OCI-LY7 (cell line): ENCODE data around the gene HLA-DQA2. TPM values are rescaled to one million over a fixed set of nuclear protein-coding genes. Genes with fewer than 3 reads are reported as not detected.

Experiments
- BruUV-seq: library from RNA; stranded (reverse); fragments of 400-500 nt; replicated peaks from 2 replicates; lab custom pipeline; 2021; lab: Mats Ljungman, UMichigan
- CTCF ChIA-PET: fragments of 300-600 bp; sonication (Branson Sonifier 250); formaldehyde crosslinking; loops from one replicate; lab custom pipeline; 2022; ENCODE audit warnings: antibody characterized with exemption; ENCODE audit not compliant: unreplicated experiment; lab: Charles Lee
- POLR2A ChIA-PET: fragments of 300-600 bp; sonication (Branson Sonifier 250); formaldehyde crosslinking; loops from one replicate; lab custom pipeline; 2022; ENCODE audit warnings: antibody characterized with exemption; lab: Charles Lee
- DNase-seq: peaks from one replicate; pipeline ENCODE4 v3.0.0-alpha.2; 2015; ENCODE audit warnings: low spot score
- H2AFZ ChIP-seq: fragments of 200-600 bp; sonication (generic), shearing (Covaris generic); 2 replicates; pipeline ENCODE4 v1.6.1; 2014; ENCODE audit warnings: mild to moderate bottlenecking, antibody characterized with exemption, low read length, moderate library complexity
- H3K27ac ChIP-seq: fragments of 200-600 bp; sonication (generic); 2 replicates; pipeline ENCODE4 v1.5.1; 2014; ENCODE audit warnings: mixed run types, low read depth, mild to moderate bottlenecking, moderate library complexity, low read length, inconsistent platforms; ENCODE audit not compliant: poor library complexity, severe bottlenecking
- H3K36me3 ChIP-seq: fragments of 200-600 bp; sonication (generic); 2 replicates; pipeline ENCODE4 v1.6.1; 2014; ENCODE audit warnings: mild to moderate bottlenecking, antibody characterized with exemption, low read length, moderate library complexity, mixed read lengths; ENCODE audit not compliant: insufficient read depth
- H3K4me1 ChIP-seq: fragments of 200-600 bp; sonication (generic); 2 replicates; pipeline ENCODE4 v1.5.1; 2014; ENCODE audit warnings: mild to moderate bottlenecking, low read length; ENCODE audit not compliant: insufficient read depth, poor library complexity, severe bottlenecking
- H3K4me2 ChIP-seq: fragments of 200-600 bp; sonication (generic); 2 replicates; pipeline ENCODE4 v1.6.1; 2014; ENCODE audit warnings: mild to moderate bottlenecking, low read length
- H3K4me3 ChIP-seq: fragments of 200-600 bp; sonication (generic); 2 replicates; pipeline ENCODE4 v1.5.1; 2014; ENCODE audit warnings: mild to moderate bottlenecking, low read depth, low read length; ENCODE audit not compliant: poor library complexity, severe bottlenecking
- H3K79me2 ChIP-seq: fragments of 200-600 bp; sonication (generic); 2 replicates; pipeline ENCODE4 v1.6.1; 2016; ENCODE audit warnings: low read depth, mild to moderate bottlenecking, low read length, moderate library complexity, mixed read lengths; ENCODE audit not compliant: insufficient read depth
- H3K9me2 ChIP-seq: fragments of 200-600 bp; sonication (generic); 2 replicates; pipeline ENCODE4 v1.6.1; 2016; ENCODE audit warnings: mild to moderate bottlenecking, low read length, mixed read lengths; ENCODE audit not compliant: insufficient read depth
- H3K9me3 ChIP-seq: fragments of 200-600 bp; sonication (generic); 2 replicates; pipeline ENCODE4 v1.6.1; 2014; ENCODE audit warnings: mild to moderate bottlenecking, mixed run types, low read length, mixed read lengths
- H4K20me1 ChIP-seq: fragments of 200-600 bp; sonication (generic); 2 replicates; pipeline ENCODE4 v1.6.1; 2014; ENCODE audit warnings: mild to moderate bottlenecking, antibody characterized with exemption, low read length, moderate library complexity, mixed read lengths; ENCODE audit not compliant: insufficient read depth
- EZH2phosphoT487 ChIP-seq: fragments of 200-600 bp; sonication (generic); IDR thresholded peaks from 2 replicates; pipeline ENCODE4 v1.6.1; 2018; ENCODE audit warnings: low read depth, borderline replicate concordance, mild to moderate bottlenecking, mixed run types, antibody characterized with exemption, low read length, moderate library complexity, mixed read lengths
- intact Hi-C: fragments of 100-400 bp; cut with micrococcal nuclease; formaldehyde crosslinking; loops from one replicate; pipeline ENCODE4 v1.10.0; 2022; ENCODE audit not compliant: unreplicated experiment
- total RNA-seq, 2 experiments: library from RNA; depleted of rRNA in 1 of 2; stranded (reverse); fragments of >200 nt in 1 of 2; shearing (Covaris generic) in 1 of 2; gene quantifications; 2 replicates each; pipeline ENCODE4 v1.2.3, GENCODE V29; 2014 to 2022
- TF ChIP-seq, protein P1 (sequence below): fragments of 200-600 bp; sonication (generic); conservative IDR thresholded peaks from 2 replicates; pipeline ENCODE4 v1.5.1; 2014; ENCODE audit warnings: mild to moderate bottlenecking, antibody characterized with exemption, low read length, moderate library complexity, mixed read lengths

Gene HLA-DQA2
- total RNA-seq, 2 experiments from 2014 or later: 3.6 TPM; not detected in 1

DNA sequence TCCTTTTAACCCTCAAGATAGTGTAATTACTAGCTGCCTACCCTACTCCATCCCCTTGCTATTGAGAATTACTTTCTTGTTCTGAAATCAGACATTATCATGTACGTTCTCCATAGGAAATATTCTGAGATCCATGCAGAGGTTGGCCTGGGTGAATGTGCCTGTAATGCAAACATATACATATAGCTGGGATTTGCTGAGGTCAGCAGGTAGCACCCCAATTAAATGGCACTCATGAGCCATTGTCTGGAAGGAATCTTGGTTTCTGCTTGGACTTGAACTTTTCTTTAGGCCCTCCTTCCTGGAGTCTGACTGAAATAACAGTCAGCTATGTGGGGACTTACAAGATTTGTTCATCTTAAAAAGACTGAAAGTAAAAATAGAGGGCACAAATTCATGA is 18.5 kb downstream of the HLA-DQA2 start:
- Histone ChIP-seq H4K20me1 (no peaks in the 10 kb centered on the region), H3K36me3 (no peaks in the 10 kb centered on the region), H3K79me2 (no peaks in the 10 kb centered on the region), H3K27ac (no peak overlapping the region), H2AFZ (no peak overlapping the region), H3K9me2 (no peaks in the 10 kb centered on the region), H3K4me2 (no peak overlapping the region), H3K9me3 (no peaks in the 10 kb centered on the region), H3K4me3 (no peak overlapping the region), H3K4me1 (no peaks in the 10 kb centered on the region)
- intact Hi-C loops: no loop called here
- TF ChIP-seq EZH2phosphoT487: no peak
- TF ChIP-seq, protein P1, sequence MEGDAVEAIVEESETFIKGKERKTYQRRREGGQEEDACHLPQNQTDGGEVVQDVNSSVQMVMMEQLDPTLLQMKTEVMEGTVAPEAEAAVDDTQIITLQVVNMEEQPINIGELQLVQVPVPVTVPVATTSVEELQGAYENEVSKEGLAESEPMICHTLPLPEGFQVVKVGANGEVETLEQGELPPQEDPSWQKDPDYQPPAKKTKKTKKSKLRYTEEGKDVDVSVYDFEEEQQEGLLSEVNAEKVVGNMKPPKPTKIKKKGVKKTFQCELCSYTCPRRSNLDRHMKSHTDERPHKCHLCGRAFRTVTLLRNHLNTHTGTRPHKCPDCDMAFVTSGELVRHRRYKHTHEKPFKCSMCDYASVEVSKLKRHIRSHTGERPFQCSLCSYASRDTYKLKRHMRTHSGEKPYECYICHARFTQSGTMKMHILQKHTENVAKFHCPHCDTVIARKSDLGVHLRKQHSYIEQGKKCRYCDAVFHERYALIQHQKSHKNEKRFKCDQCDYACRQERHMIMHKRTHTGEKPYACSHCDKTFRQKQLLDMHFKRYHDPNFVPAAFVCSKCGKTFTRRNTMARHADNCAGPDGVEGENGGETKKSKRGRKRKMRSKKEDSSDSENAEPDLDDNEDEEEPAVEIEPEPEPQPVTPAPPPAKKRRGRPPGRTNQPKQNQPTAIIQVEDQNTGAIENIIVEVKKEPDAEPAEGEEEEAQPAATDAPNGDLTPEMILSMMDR: no peak
- CTCF ChIA-PET: no interaction called here
- no peak for DNase-seq
- BruUV-seq: no TSS peak
- POLR2A ChIA-PET: no interaction called here

DNA sequence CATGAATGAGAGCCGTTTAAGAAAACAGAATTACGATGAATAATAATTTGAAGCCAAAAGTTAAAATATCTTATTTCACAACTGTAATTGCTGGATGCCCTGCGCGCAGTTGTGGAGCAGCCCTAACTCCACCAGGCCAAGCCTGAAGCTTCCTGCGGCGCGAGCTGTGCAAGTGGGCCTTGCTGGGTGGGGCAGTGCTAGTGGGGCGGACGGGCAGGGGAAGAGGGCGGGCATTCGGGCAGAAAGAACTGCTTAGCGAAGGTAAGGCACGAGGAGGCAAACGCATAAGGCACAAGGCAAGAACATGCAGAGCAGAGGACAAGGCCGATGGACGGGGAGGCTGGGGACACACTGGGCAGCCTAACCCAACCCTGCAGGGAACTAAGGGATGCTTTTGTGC is 19.9 kb downstream of the HLA-DQA2 start:
- intact Hi-C loops: no loop called here
- BruUV-seq: no TSS peak
- H3K9me3 ChIP-seq: no peaks in the 10 kb centered on the region
- no peak overlapping the region for H2AFZ ChIP-seq
- no peak overlapping the region for H3K27ac ChIP-seq
- no peak overlapping the region for H3K4me3 ChIP-seq
- POLR2A ChIA-PET: no interaction called here
- no peak for DNase-seq
- CTCF ChIA-PET: no interaction called here
- no peaks in the 10 kb centered on the region for H4K20me1 ChIP-seq
- no peak overlapping the region for H3K4me2 ChIP-seq
- H3K36me3 ChIP-seq: no peaks in the 10 kb centered on the region
- no peaks in the 10 kb centered on the region for H3K4me1 ChIP-seq
- no peaks in the 10 kb centered on the region for H3K79me2 ChIP-seq
- TF ChIP-seq, protein P1: no peak
- TF ChIP-seq EZH2phosphoT487: no peak
- no peaks in the 10 kb centered on the region for H3K9me2 ChIP-seq

DNA sequence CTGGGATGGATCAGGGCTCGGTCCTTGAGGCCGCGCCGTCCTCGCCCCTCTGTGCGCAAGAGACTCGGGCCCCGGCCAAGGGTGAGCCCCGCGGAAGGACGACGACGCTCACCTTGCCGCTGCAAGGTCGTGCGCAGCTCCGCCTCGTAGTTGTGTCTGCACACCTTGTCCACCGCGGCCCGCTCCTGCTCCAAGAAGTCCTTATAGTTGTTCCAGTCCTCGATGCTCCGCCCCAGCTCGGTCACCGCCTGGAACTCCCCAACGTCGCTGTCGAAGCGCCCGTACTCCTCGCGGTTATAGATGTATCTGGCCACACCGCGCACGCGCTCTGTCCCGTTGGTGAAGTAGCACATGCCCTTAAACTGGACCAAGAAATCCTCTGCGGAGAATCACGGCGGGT is 20.4 kb downstream of the HLA-DQA2 start:
- H3K27ac ChIP-seq: no peak overlapping the region
- H3K9me2 ChIP-seq: no peaks in the 10 kb centered on the region
- no peaks in the 10 kb centered on the region for H3K36me3 ChIP-seq
- no peaks in the 10 kb centered on the region for H3K79me2 ChIP-seq
- ChIA-PET CTCF (interaction anchor here (0.5 kb wide), 1 partner anchor 97 kb away, joined by 3 read pairs; no protein-coding TSS in a partner anchor), POLR2A (no interaction called here)
- TF ChIP-seq EZH2phosphoT487: no peak
- TF ChIP-seq, protein P1: no peak
- no TSS peak for BruUV-seq
- no peaks in the 10 kb centered on the region for H3K4me1 ChIP-seq
- no peaks in the 10 kb centered on the region for H3K9me3 ChIP-seq
- H3K4me3 ChIP-seq: no peak overlapping the region
- DNase-seq: no peak
- H3K4me2 ChIP-seq: no peak overlapping the region
- no peaks in the 10 kb centered on the region for H4K20me1 ChIP-seq
- intact Hi-C loops: no loop called here
- no peak overlapping the region for H2AFZ ChIP-seq
